PFSK-1 (cell line): ENCODE measurements around the gene SPIRE2.

Experiments used
- POLR2AphosphoS5 ChIP-seq: IDR thresholded peaks from 2 replicates; pipeline ENCODE4 v1.6.1; 2012; ENCODE audit warnings: low read depth, mild to moderate bottlenecking, control low read depth, low read length, moderate library complexity
- TAF1 ChIP-seq: IDR thresholded peaks from 2 replicates; pipeline ENCODE4 v1.6.1; 2012; ENCODE audit warnings: low read length, control low read depth, borderline replicate concordance; ENCODE audit not compliant: insufficient read depth

DNA sequence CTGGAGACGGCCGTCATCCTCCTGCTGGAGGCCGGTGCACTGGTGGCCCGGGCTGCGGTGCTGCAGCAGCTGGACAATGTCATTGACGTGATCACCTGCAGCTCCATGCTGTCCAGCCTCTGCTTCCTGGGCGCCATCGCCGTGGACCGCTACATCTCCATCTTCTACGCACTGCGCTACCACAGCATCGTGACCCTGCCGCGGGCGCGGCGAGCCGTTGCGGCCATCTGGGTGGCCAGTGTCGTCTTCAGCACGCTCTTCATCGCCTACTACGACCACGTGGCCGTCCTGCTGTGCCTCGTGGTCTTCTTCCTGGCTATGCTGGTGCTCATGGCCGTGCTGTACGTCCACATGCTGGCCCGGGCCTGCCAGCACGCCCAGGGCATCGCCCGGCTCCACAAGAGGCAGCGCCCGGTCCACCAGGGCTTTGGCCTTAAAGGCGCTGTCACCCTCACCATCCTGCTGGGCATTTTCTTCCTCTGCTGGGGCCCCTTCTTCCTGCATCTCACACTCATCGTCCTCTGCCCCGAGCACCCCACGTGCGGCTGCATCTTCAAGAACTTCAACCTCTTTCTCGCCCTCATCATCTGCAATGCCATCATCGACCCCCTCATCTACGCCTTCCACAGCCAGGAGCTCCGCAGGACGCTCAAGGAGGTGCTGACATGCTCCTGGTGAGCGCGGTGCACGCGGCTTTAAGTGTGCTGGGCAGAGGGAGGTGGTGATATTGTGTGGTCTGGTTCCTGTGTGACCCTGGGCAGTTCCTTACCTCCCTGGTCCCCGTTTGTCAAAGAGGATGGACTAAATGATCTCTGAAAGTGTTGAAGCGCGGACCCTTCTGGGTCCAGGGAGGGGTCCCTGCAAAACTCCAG, 91.5 kb downstream of the SPIRE2 start:
- no peak for TF ChIP-seq POLR2AphosphoS5
- no peak for TF ChIP-seq TAF1
